HG03575 (cell line): Measurements from ENCODE around the gene HAPSTR1.
A peak's percentile ranks its signal among the peaks of the same experiment; 100 is the strongest.
"Not testable (repeated sequence)": the region's sequence is repeated elsewhere in the genome, so short reads cannot be mapped to it uniquely, and the experiment has no call there.

Experiments used
- ATAC-seq: cut with Tn5 transposase; IDR thresholded peaks from one replicate; pipeline ENCODE4 v1.9.1; 2021; ENCODE audit not compliant: unreplicated experiment, insufficient number of reproducible peaks, low FRiP score; ENCODE audit errors: extremely low read depth

HAPSTR1 gene, protein sequence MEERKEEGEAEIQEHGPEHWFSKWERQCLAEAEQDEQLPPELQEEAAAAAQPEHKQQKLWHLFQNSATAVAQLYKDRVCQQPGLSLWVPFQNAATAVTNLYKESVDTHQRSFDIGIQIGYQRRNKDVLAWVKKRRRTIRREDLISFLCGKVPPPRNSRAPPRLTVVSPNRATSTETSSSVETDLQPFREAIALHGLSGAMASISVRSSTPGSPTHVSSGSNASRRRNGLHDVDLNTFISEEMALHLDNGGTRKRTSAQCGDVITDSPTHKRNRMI

DNA sequence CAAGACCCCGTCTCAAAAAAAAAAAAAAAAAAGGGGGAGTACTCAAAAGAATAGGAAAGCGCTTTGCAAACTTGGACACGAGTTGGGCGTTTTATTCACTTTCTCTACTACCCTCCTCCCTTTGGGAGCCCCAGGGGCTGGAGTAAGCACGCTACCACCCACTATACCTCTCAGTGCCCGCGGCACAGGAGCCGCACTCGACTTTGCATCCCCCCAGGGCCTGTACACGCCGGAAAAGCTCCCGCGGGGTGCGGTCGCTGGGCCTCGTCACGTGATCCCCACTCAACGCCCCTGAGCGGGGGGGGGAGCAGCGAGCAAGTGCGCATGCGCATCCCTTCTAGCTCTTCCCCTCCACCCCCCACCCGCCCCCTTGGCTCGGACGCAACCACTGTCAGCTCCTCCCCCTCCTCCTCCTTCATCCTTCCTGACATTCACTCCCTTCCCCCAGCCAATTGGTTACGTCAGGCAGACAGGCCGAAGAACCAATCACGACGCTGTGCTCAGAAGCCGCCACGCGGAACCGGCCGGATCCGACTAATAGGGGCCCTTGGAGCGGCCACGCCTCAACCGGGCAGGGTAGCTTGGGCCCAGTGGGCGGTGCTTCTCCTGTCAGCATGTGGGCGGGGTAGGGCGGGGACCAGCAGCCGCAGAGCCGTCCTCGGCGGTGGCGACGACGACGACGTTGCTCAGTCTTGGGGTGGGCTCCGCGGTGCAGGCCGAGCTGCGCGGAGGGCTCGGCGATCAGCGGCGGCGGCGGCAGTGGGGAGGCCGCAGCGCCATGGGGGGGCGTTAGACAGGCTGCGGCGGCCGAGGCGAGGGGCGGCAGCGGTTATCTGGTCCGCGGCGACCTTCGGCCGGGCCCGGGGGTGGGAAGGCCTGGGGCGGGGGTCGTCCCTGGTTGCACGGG is at the start of gene HAPSTR1:
TSS of gene HAPSTR1 (plus strand) at position 685 of the 907 bp plus-strand sequence. CDS start 401 bp downstream, outside the sequence.
- ATAC-seq, result peak; percentile 59

DNA sequence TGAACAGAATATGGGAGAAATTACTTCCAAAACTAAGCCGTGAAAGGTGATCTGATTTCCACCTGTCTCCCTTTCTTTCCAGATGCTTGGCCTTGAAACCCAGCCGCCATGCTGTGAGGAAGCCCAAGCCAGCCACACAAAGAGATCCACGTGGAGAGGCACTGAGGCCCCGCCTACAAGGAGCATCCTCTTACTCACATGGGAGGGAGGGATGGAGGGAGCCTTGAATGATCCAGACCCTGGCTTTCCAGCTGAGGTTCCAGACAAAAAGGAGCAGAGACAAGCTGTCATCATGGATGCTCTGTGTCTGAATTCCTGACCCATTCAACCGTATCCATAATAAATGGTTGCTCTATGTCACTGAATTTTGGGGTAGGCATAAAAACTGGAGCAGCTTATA is 48.9 kb upstream of the HAPSTR1 start:
- ATAC-seq, result no peak

DNA sequence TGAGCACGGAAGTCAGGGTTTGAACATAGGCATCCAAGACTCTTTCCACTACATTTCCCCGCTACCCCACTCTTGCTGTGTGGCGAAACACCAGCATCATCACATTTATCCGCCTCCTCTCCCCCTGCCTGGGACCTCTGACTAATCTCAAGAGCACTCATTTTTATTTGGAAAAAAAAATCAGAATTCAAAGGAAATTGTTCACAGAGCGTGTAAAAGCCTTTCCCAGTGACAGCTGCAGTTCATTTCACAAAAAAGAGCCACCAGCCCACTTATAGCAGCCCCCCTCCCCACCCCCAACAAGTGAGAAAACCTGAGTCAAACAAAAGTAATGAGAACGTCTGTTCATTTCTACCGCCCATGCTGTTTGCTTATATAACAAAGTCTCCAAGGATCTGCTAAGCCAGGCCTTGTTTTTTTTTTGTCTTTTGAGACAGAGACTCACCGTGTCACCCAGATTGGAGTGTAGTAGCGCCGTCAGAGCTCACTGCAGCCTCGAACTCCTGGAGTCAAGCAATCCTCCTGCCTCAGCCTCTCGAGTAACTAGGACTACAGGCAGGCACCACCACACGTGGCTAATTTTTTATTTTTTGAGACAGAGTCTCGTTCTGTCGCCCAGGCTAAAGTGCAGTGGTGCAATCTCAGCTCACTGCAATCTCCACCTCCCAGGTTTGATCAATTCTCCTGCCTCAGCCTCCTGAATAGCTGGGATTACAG is 48.3 kb upstream of the HAPSTR1 start:
- no peak for ATAC-seq

DNA sequence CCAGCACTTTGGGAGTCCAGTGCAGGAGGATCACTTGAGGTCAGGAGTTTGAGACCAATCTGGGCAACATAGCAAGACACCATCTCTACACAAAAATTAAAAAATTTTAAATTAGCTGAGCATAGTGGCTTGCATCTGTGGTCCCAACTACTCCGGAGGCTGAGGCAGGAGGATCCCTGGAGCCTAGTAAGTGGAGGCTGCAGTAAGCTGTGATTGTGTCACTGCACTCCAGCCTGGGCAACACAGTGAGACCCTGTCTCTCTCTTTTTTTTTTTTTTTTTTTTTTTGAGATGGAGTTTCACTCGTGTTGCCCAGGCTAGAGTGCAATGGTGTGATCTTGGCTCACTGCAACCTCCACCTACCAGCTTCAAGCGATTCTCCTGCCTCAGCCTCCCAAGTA is 45.9 kb upstream of the HAPSTR1 start:
- ATAC-seq, result not testable (repeated sequence)

DNA sequence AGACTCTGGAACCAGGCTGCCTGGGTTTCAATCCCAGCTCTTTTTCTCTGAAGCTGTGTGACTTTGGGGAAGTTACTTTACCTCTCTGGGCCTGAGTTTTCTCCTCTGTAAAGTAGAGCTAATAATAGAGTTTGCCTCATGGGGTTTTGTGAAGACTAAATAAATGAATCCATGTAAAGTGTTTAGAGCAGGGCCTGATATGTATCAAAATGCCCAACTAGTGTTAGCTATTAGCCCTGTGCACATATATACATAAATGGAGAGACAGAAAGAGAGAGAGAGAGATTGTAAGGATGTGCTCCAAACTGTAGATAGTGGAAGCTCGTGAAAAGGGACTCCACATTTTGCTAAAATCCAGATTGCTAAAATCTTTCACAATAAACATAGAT is 44.8 kb upstream of the HAPSTR1 start:
- ATAC-seq, result no peak

DNA sequence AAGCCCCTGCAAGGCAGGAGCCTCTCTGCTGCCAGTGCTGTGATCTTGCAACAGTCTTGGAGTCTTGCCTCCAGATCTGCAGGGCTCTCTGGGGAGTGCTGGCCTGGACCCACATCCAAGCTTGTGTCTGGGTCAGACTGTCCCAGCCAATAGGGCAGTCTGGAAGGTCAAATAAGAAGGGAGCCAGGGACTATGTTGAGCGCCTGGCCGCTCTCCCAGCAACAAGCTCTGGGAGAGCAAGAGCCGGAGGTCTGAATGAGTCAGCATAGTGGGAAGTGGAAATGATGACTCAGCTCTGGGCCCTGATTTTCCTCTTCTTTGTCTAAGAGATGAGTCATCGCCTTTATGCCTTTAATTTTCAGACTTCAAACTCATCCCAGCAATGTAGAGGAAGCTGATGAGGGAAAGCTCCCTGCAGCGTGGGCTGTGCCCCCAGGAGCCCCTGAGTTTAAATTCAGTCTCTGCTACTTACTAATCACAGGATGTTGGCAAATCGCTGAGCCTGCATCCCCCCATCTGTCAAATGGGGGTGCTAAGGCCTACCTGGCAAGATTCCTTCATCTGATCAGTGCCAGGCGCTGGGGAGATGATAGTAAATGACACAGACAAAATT is 43.6 kb upstream of the HAPSTR1 start:
- no peak for ATAC-seq

DNA sequence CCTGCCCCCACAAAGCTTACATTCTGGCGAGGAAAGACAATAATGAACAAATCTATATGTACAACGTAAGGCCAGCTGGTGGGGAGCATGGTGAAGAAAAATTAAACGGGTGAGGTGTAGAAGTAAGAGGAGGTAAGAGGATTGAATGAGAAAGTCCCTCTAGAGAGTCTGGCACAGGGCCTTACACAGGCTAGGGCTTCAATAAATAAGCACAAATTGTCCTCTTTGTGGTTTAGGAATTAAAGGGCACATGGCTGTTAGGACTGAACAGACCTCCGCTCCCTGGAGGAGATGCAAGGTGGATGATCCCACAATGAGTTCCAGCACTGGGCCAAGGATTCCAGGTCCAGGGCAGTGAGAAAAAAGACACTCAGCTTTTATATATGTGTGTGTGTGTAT is 43.1 kb upstream of the HAPSTR1 start:
- no peak for ATAC-seq

DNA sequence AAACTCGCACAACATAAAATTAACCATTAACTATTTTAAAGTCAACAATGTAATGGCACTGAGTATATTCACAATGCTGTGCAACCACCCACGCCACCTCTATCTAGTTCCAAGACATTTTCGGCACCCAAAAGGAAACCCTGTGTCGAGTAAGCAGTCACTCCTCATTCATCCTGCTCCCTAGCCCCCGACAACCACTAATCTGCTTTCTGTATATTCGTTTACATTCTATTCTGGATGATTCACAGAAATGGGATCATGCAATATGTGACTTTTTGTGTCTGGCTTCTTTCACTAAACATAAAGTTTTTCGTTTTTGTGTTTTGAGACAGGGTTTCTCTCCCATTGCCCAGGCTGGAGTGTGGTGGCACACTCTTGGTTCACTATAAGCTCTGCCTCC is 42.2 kb upstream of the HAPSTR1 start:
- ATAC-seq, result no peak

DNA sequence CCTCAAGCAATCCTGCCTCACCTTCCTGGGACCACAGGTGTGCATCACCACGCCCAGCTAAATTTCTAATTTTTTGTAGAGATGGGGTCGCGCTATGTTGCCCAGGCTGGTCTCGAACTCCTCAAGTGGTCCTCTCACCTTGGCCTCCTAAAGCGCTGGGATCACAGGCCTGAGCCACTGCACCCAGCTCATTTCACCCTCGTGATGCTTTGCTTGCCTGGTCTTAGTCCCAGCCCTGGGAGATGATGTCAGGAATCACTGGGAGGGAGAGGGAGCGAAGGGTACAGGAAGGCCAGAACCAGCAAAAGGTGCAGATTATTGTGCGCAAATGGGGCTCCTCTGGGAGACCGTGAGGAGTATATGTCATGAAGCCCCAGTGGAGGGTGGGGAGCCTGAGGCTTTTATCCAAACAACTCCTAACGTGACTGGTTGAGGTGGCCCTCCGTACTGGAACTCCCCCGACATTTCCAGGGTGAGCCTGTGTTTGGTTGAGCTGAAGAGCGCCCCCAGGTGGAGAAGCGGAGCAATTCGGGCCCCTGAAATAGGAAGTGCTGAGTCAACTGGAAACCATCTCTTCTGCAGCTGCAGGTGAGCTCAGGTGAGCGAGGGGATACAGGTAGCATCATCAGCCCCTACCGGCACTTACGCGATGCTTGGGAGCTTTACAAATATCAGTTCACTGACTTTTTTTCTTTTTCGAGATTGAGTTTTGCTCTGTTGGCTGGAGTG is 41.2 kb upstream of the HAPSTR1 start:
- no peak for ATAC-seq

DNA sequence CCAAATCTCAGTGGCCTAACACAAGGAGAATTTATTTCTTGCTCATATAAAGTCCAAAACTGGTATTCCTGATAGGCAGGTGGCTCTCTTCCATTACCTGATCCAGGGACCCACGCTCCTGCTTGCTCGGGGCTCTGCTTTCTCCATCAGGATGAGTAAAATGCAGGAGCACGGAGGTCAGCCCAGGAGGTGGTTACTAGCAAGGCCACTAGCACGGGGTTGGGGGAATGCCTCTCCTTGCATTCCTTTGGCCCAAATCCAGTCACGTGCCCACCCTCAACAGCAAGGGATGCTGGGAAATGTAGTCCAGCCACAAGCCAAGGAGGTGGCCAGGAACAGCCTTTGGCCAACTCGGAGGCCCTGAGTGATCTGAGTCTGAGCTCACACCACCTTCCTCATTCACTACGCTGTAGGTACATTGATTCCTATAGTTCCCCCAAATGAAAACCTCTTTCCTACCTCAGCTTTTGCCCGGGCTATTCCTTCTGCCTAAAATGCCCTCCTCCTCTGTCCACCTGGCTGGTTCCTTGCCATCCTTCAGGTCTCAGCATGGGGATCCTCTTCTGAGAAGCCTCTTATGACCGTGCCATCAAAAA is 38.3 kb upstream of the HAPSTR1 start:
- no peak for ATAC-seq

DNA sequence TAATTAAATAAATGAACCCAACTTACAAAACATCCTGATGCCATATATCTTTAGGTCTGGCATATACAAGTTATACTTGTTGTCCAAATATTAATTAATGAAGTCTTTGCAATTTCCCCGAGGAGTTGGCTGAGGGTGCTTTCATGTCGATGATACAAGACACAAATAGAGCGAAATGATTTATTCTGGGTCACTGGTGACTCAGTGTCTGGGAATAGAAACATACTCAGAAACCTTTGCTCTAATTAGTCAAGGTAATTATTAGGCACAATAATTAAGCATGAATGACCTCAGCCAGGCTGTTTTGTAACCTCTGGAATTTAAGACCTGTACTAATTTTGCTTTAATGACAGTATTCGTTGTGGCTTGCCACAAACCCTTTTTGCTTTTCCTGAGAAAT is 37.0 kb upstream of the HAPSTR1 start:
- ATAC-seq, result no peak

DNA sequence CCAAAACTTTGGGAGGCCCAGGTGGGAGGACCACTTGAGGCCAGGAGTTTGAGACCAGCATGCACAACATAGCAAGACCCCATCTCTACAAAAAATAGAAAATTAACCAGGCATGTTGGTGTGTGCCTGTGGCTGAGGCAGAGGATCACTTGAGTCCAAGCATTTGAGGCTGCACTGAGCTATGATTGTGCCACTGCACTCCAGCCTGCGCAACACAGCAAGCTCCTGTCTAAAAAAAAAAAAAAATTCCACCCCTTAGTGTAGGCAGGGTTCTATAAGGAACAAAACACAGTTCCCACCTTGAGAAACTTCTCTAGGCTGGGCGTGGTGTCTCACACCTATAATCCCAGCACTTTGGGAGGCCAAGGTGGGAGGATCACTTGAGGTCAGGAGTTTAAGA is 36.3 kb upstream of the HAPSTR1 start:
- ATAC-seq, result no peak

DNA sequence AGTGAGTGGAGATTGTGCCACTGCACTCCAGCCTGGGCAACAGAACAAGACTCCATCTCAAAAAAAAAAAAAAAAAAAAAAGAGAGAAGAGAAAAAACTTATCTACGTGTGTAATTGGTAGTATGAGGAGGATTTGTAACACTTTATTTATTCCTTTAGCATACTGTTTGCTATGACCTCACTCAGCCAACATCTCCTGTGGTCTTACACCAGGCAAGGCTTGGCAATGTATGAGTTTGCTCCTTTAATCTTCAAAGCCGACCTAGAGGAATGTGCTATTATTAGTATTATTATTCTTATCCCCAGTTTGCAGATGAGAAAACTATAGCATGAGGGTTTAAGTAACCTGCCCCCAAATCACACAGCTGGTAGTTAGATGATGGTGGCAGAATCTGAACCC is 35.8 kb upstream of the HAPSTR1 start:
- ATAC-seq, result no peak

DNA sequence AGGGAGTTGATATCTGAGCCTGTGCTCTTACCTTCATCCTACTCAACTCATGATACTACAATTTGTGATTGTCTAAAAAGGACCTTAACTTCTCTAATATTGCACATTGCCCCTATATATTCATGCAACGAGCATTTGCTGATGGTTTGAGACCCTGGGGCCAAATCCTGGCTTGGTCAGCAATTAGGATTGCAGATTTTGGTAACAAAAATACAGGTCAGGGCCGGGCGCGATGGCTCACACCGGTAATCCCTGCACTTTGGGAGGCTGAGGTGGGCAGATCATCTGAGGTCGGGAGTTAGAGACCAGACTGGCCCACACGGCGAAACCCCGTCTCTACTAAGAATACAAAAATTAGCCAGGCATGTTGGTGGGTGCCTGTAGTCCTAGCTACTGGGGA is 35.4 kb upstream of the HAPSTR1 start:
- no peak for ATAC-seq

DNA sequence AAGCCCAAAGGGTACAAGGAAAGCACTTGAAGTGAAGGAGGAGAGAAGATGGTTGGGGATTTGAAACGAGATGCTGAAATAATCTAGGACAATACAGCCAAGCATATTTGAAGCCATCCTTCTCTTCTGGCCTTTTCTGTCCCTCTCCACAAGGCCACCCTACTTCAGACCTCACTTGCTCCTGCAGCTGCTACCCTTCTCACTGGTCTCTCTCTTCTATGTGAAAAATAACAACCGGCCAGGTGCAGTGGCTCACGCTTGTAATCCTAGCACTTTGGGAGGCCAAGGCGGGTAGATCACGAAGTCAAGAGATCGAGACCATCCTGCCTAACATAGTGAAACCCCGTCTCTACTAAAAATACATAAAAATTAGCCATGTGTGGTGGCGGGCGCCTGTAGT is 33.2 kb upstream of the HAPSTR1 start:
- no peak for ATAC-seq

DNA sequence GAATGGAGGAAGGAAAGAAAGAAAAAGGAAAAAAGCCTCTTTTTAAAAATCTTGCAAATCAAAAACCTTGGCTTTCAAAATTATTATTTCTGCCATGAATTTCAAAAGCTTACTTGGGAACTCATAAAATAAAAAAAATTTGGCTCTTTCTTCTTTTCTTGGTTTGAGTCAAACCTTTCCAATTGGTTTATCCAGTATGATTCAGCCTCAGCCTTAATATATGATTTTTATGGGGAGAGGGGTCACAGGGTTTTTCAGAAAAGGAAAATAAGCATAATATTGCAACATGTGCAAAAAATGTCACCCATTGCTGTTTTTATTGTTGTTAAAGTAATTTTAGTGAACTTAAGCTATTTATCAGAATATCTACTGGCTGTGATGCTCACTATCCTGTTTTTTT is 31.2 kb upstream of the HAPSTR1 start:
- ATAC-seq, result no peak

DNA sequence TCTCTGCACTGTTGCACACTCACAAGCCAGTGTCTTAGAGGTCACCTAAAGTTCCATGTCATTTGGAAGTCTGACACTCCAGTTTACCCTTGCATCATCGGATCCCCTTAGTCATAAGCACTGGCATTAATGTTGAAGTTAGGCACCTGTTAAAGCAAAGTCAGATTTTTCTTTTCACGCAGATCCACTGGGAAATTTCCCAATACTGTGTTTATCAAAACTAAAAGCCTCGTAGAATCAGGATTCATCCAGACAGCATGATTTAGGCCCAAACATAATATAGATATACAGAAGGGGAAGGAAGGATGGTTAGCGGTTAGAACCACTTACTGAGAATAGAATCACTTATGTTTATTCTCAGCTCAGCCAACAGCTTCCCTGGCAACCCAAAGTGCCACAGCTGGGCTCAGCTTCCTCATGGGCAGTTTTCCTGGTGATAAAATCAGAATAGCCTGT is 30.1 kb upstream of the HAPSTR1 start:
- ATAC-seq, result no peak

DNA sequence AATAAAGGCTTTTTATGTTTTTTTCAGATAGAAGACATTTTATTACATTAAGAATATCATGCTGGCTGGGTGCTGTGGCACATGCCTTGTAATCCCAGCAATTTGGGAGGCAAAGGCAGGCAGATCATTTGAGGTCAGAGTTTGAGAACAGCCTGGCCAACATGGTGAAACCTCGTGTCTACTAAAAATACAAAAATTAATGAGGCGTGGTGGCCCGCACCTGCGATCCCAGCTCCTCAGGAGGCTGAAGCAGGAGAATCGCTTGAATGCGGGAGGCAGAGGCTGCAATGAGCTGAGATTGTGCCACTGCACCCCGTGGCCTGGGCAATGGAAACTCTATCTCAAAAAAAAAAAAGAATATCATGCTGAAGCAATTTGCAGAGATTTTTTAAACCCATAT is 29.1 kb upstream of the HAPSTR1 start:
- ATAC-seq, result no peak
